GM23338 (cell line): ENCODE measurements around the gene CNTN1. TPM values are rescaled to one million over a fixed set of nuclear protein-coding genes. Genes with fewer than 3 reads are reported as not detected.

Experiments used
- ATAC-seq: fragments of 200-7000 bp; cut with Tn5 transposase; 3 replicates; pipeline ENCODE4 v1.9.1; 2020
- DNase-seq: peaks from one replicate; pipeline ENCODE4 v3.0.0-alpha.2; 2015; ENCODE audit warnings: low spot score
- H2AFZ ChIP-seq: fragments of 200-600 bp; sonication (generic); 2 replicates; pipeline ENCODE4 v1.8.0; 2016; ENCODE audit warnings: antibody characterized with exemption, mild to moderate bottlenecking, moderate library complexity
- H3F3A ChIP-seq: fragments of 200-600 bp; sonication (generic); replicated peaks from 2 replicates; pipeline ENCODE4 v1.8.0; 2017; ENCODE audit warnings: antibody characterized with exemption, mixed run types, low read depth
- H3K27ac ChIP-seq: fragments of 200-600 bp; sonication (generic); 2 replicates; pipeline ENCODE4 v1.6.1; 2016; ENCODE audit warnings: low read depth
- H3K27me3 ChIP-seq: fragments of 200-600 bp; sonication (generic); 2 replicates; pipeline ENCODE4 v1.8.0; 2016; ENCODE audit warnings: mild to moderate bottlenecking, mixed run types, moderate library complexity; ENCODE audit not compliant: insufficient read depth
- H3K36me3 ChIP-seq: fragments of 200-600 bp; sonication (generic); 2 replicates; pipeline ENCODE4 v1.8.0; 2016; ENCODE audit warnings: mild to moderate bottlenecking; ENCODE audit not compliant: insufficient read depth
- H3K4me1 ChIP-seq: fragments of 200-600 bp; sonication (generic); 2 replicates; pipeline ENCODE4 v1.8.0; 2016; ENCODE audit warnings: mild to moderate bottlenecking, moderate library complexity; ENCODE audit not compliant: insufficient read depth
- H3K4me2 ChIP-seq: fragments of 200-600 bp; sonication (generic); 2 replicates; pipeline ENCODE4 v1.7.1; 2017; ENCODE audit warnings: mixed run types
- H3K4me3 ChIP-seq: fragments of 200-600 bp; sonication (generic); 2 replicates; pipeline ENCODE4 v1.6.1; 2016; ENCODE audit warnings: mixed run types
- H3K79me2 ChIP-seq: fragments of 200-600 bp; sonication (generic); replicated peaks from 2 replicates; pipeline ENCODE4 v1.8.0; 2017; ENCODE audit warnings: mild to moderate bottlenecking; ENCODE audit not compliant: insufficient read depth
- H3K9me2 ChIP-seq: fragments of 200-600 bp; sonication (generic); 2 replicates; pipeline ENCODE4 v1.8.0; 2017; ENCODE audit not compliant: insufficient read depth
- H4K20me1 ChIP-seq: fragments of 200-600 bp; sonication (generic); replicated peaks from 2 replicates; pipeline ENCODE4 v1.8.0; 2017; ENCODE audit warnings: mild to moderate bottlenecking; ENCODE audit not compliant: insufficient read depth
- H3K27ac Mint-ChIP-seq: 2 replicates; pipeline ENCODE4 v1.8.0; 2020; ENCODE audit warnings: inconsistent platforms, mild to moderate bottlenecking, moderate library complexity, mixed read lengths
- H3K27me3 Mint-ChIP-seq: 3 replicates; pipeline ENCODE4 v1.8.0; 2022; ENCODE audit warnings: low read depth, mild to moderate bottlenecking, moderate library complexity, mixed read lengths, inconsistent platforms; ENCODE audit not compliant: insufficient read depth, poor library complexity
- H3K36me3 Mint-ChIP-seq: 3 replicates; pipeline ENCODE4 v1.8.0; 2021; ENCODE audit warnings: low read depth, mild to moderate bottlenecking, inconsistent platforms, moderate library complexity, mixed read lengths
- H3K4me1 Mint-ChIP-seq: 3 replicates; pipeline ENCODE4 v1.8.0; 2020; ENCODE audit warnings: mild to moderate bottlenecking, inconsistent platforms, mixed read lengths
- H3K4me3 Mint-ChIP-seq: 3 replicates; pipeline ENCODE4 v1.8.0; 2021; ENCODE audit warnings: moderate library complexity, mild to moderate bottlenecking, inconsistent platforms, mixed read lengths
- H3K9me3 Mint-ChIP-seq: 3 replicates; pipeline ENCODE4 v1.8.0; 2020; ENCODE audit warnings: moderate library complexity, mild to moderate bottlenecking, inconsistent platforms, mixed read lengths
- CTCF ChIP-seq, 2 experiments: fragments of 200-600 bp in 1 of 2; sonication (generic) in 1 of 2; conservative IDR thresholded peaks; 2 replicates each; pipeline versions ENCODE4 v1.5.1 to v1.6.1; 2016 to 2017; ENCODE audit warnings: antibody characterized with exemption in 2 of 2, low read depth in 2 of 2, mild to moderate bottlenecking in 2 of 2, moderate library complexity in 1 of 2
- EZH2phosphoT487 ChIP-seq: fragments of 200-600 bp; sonication (generic); IDR thresholded peaks from one replicate; pipeline ENCODE4 v1.8.1; 2018; ENCODE audit warnings: antibody characterized with exemption; ENCODE audit not compliant: unreplicated experiment
- JUNB ChIP-seq: IDR thresholded peaks from one replicate; pipeline ENCODE4 v1.6.1; 2016; ENCODE audit warnings: antibody characterized with exemption; ENCODE audit not compliant: unreplicated experiment
- NANOG ChIP-seq: IDR thresholded peaks from 2 replicates; pipeline ENCODE4 v1.6.1; 2016; ENCODE audit warnings: antibody characterized with exemption, borderline replicate concordance
- POLR2AphosphoS5 ChIP-seq: IDR thresholded peaks from 2 replicates; pipeline ENCODE4 v1.6.1; 2016; ENCODE audit warnings: antibody characterized with exemption, low read depth
- STAT1 ChIP-seq: IDR thresholded peaks from one replicate; pipeline ENCODE4 v1.6.1; 2016; ENCODE audit warnings: antibody characterized with exemption; ENCODE audit not compliant: unreplicated experiment
- ZNF114 ChIP-seq: fragments of 250-450 bp; sonication (Bioruptor Pico); IDR thresholded peaks from 2 replicates; pipeline ENCODE4 v1.5.0; 2020; ENCODE audit warnings: mild to moderate bottlenecking, moderate library complexity
- ZNF331 ChIP-seq: fragments of 250-450 bp; sonication (Bioruptor Pico); IDR thresholded peaks from 2 replicates; pipeline ENCODE4 v1.5.0; 2020; ENCODE audit warnings: low read depth, mild to moderate bottlenecking, moderate library complexity
- ZNF462 ChIP-seq: fragments of 250-450 bp; sonication (Bioruptor Pico); IDR thresholded peaks from 2 replicates; pipeline ENCODE4 v1.5.0; 2020; ENCODE audit warnings: mild to moderate bottlenecking, moderate library complexity
- polyA plus RNA-seq: library from polyadenylated mRNA; unstranded; fragments of >200 nt; fragmentation: Nextera tagmentation; extraction: Ambion mirVana; gene quantifications from 2 replicates; pipeline ENCODE4 v1.2.1, GENCODE V29; 2016
- total RNA-seq: library from RNA; depleted of rRNA; stranded (reverse); fragments of >200 nt; shearing (Covaris generic); gene quantifications from 2 replicates; pipeline ENCODE4 v1.2.3, GENCODE V29; 2014
- TF ChIP-seq, protein P1 (sequence below): IDR thresholded peaks from one replicate; pipeline ENCODE4 v1.6.1; 2018; ENCODE audit warnings: antibody characterized with exemption; ENCODE audit not compliant: unreplicated experiment

Gene CNTN1
- total and polyA plus RNA-seq, 2 experiments from 2014 or later, result 5.0 to 27.0 TPM

GRCh38 chr12:41061192-41061591 lies 369.0 kb downstream of the CNTN1 start (continued):
- no peak for TF ChIP-seq ZNF462 (CRISPR knock-in tag)
- no peak for TF ChIP-seq EZH2phosphoT487
- TF ChIP-seq STAT1, result no peak
- no peak for TF ChIP-seq ZNF331 (CRISPR knock-in tag)
- no peak for TF ChIP-seq JUNB
- no peak for TF ChIP-seq CTCF (conservative IDR thresholded peaks at IDR 0.05; ENCODE audit: low read depth in 2 of 2)
- TF ChIP-seq NANOG, result no peak
- no peak for TF ChIP-seq ZNF114

DNA sequence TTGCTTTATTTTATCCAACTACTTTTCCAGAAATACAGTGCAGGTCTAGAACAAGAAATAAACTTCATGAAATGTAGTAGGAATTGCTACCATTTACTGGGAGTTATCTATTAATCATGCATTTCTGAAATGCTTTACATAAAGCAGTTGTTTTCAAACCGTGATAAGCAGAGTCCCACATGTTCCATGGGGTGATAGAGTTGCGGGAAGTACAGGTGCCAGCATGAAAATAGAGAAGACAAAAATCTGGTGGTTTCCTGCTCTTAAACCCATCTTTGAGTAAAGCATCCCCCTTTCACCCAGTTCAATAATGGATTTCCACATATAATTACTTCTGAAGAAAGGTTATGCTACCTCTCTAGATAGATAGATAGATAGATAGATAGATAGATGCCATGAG lies 372.2 kb downstream of the CNTN1 start:
- no peak overlapping the region for H3K4me3 ChIP-seq
- Mint-ChIP-seq H3K27ac (no peak overlapping the region), H3K27me3 (no peaks in the 10 kb centered on the region)
- TF ChIP-seq STAT1 (no peak), NANOG (no peak), POLR2AphosphoS5 (no peak), EZH2phosphoT487 (no peak), CTCF (conservative IDR thresholded peaks at IDR 0.05; ENCODE audit: low read depth in 2 of 2) (no peak)
- TF ChIP-seq, protein P1, sequence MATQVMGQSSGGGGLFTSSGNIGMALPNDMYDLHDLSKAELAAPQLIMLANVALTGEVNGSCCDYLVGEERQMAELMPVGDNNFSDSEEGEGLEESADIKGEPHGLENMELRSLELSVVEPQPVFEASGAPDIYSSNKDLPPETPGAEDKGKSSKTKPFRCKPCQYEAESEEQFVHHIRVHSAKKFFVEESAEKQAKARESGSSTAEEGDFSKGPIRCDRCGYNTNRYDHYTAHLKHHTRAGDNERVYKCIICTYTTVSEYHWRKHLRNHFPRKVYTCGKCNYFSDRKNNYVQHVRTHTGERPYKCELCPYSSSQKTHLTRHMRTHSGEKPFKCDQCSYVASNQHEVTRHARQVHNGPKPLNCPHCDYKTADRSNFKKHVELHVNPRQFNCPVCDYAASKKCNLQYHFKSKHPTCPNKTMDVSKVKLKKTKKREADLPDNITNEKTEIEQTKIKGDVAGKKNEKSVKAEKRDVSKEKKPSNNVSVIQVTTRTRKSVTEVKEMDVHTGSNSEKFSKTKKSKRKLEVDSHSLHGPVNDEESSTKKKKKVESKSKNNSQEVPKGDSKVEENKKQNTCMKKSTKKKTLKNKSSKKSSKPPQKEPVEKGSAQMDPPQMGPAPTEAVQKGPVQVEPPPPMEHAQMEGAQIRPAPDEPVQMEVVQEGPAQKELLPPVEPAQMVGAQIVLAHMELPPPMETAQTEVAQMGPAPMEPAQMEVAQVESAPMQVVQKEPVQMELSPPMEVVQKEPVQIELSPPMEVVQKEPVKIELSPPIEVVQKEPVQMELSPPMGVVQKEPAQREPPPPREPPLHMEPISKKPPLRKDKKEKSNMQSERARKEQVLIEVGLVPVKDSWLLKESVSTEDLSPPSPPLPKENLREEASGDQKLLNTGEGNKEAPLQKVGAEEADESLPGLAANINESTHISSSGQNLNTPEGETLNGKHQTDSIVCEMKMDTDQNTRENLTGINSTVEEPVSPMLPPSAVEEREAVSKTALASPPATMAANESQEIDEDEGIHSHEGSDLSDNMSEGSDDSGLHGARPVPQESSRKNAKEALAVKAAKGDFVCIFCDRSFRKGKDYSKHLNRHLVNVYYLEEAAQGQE, result no peak

More for the DNA sequence above, 372.2 kb downstream of the CNTN1 start:
- no peaks in the 10 kb centered on the region for H3K79me2 ChIP-seq
- no peak overlapping the region for H2AFZ ChIP-seq
- H3K27me3 ChIP-seq, result no peaks in the 10 kb centered on the region
- H3K4me3 Mint-ChIP-seq, result no peak overlapping the region
- DNase-seq (no peak), ATAC-seq (no peak)
- H4K20me1 ChIP-seq, result no peaks in the 10 kb centered on the region
- no peaks in the 10 kb centered on the region for H3K36me3 Mint-ChIP-seq
- H3K36me3 ChIP-seq, result no peaks in the 10 kb centered on the region
- H3K4me1 Mint-ChIP-seq, result peaks cover 2% of the 10 kb centered on the region; the same call in 2 of the 3 replicates
- no peaks in the 10 kb centered on the region for H3K9me2 ChIP-seq
- H3F3A ChIP-seq, result no peaks in the 10 kb centered on the region
- H3K4me2 ChIP-seq, result no peak overlapping the region
- H3K9me3 Mint-ChIP-seq, result no peaks in the 10 kb centered on the region
- no peak overlapping the region for H3K27ac ChIP-seq
- peaks cover 11% of the 10 kb centered on the region; the same call in 1 of the 2 replicates for H3K4me1 ChIP-seq
